GM23248 (cell line): ENCODE results near the gene CDK16.

Source experiments
- EZH2 ChIP-seq: fragments of 200-600 bp; sonication (generic); IDR thresholded peaks from 2 replicates; pipeline ENCODE4 v1.6.1; 2018; ENCODE audit warnings: antibody characterized with exemption, mild to moderate bottlenecking; ENCODE audit not compliant: insufficient read depth, poor library complexity, severe bottlenecking
- EZH2phosphoT487 ChIP-seq: fragments of 200-600 bp; sonication (generic); IDR thresholded peaks from 2 replicates; pipeline ENCODE4 v1.6.1; 2018; ENCODE audit warnings: antibody characterized with exemption, moderate library complexity, mild to moderate bottlenecking, low read depth; ENCODE audit not compliant: insufficient read depth

DNA sequence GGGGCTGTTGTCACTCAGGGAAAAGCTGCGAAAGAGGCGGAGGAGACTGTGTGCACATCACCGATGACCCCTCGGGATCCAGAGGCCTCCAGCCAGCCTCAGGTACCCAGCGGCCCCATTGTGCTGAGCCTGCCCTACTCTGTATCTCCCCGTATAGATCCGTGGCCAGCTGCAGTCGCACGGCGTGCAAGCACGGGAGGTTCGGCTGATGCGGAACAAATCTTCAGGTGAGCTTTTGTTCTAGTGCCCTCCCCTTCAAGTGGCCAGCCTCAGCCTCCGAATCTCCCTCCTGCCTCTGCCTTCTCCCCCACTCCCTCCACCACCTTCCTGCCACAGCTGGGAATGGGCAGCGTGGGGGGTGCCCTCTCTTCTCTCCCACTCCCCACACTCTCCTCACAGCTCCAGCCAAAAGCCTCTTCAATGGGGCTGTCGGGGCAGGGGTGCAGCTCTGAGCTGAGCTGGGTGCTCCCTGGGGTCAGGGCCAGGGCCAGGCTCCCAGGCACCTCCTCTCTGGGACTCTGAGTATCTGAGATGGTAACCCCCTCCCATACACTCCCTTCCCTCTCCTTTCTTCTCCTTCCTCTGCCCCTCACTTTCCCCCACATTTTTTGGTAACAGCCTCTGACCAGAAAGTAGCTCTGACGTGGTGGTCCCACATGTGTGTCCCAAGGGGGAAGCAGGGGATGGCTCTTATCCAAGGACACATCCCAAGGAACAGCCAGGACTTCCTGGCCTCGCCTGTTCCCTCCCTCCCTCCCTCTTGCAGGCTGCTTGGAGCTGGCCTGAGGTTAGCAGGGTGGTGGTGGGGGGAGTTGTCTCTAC lies 45.3 kb upstream of the CDK16 start:
- TF ChIP-seq EZH2 (no peak), EZH2phosphoT487 (no peak)
